ENCODE data around the gene SPDYE3. TPM values are rescaled to one million over a fixed set of nuclear protein-coding genes. Genes with fewer than 3 reads are reported as not detected.
A peak's percentile ranks its signal among the peaks of the same experiment; 100 is the strongest.
"Not testable (repeated sequence)": the region's sequence is repeated elsewhere in the genome, so short reads cannot be mapped to it uniquely, and the experiment has no call there.

SPDYE3 gene
- total RNA-seq, 1 donor from 2014 or later = not detected

DNA sequence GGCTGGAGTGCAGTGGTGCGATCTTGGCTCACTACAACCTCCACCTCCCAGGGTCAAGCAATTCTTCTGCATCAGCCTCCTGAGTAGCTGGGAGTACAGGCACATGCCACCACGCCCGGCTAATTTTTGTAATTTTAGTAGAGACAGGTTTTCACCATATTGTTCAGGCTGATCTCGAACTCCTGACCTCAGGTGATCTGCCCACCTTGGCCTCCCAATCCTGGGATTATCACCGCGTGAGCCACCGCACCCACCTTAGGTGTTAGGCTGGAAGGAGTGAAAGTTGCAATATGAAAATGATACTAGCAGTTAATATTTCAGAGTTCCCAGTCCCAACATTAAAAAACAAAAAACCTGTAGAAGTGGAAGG is 58.5 kb downstream of the SPDYE3 start:
- intact Hi-C loops (cut with micrococcal nuclease); ATAC-seq; DNase-seq: not testable (repeated sequence)

DNA sequence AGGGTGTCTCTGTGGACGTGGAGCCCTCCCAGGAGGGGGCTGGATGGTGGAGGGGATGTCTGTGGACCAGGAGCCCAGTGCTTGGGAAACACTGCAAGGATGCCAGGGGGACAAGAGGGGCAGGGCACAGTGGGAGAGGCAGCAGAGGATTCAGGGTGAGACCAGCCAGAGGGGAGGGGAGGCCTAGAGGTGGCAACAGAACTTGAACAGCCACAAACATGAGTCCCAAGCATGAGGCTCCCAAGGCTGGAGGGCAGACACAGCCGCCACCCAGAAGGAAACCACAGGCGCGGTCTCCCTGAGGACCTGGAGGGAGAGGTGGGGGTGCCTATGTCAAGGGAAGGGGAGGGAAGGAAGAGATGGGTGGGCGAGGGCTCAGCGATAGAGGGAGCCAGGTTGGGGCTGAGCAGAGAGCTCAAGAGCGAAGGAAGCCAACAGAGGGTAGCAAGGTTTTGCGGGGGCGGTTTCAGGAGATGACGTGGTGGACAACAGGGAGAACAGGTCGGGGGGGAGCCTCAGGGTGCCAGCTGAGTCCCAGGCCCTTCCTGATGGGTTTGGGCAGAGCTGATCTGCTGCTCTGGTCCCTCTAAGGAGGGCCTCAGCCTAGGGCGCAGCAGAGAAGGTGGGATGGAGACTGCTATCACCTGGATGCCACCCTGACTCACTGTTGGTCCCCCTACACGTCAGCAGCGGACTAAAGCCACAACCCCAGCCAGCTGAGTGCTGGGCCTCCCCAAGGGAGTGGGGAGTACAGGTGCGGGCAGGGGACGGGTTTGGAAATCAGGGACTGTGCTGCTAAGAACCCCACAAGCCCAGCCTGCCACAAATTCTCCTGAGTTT is 59.1 kb downstream of the SPDYE3 start:
- intact Hi-C loops (cut with micrococcal nuclease) = no loop called here
- DNase-seq (no peak), ATAC-seq (no peak)

DNA sequence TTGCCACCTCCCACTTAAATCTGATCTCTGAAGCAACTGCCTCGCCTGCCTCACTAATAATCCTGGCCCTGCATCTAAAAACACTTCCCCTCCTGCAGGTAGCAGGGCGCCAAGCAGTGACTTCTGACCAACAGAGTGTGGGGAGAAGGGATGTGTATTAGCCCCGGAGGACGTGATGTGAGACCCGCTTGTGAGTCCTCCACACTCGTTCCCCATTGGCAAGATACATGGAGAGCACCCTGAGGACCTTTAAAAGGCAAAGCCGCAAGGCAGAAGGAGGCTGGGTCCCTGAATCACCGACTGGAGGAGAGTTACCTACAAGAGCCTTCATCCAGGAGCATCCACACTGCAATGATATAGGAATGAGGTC is 59.7 kb downstream of the SPDYE3 start:
- ATAC-seq (no peak), DNase-seq (no peak)
- intact Hi-C loops (cut with micrococcal nuclease) = no loop called here

GRCh38 chr7:100367676-100368613 is 60.4 kb downstream of the SPDYE3 start:
- ATAC-seq = no peak
- no peak for DNase-seq
- intact Hi-C loops (cut with micrococcal nuclease) = no loop called here

GRCh38 chr7:100369105-100369504 is 61.6 kb downstream of the SPDYE3 start:
- intact Hi-C loops (cut with micrococcal nuclease) = no loop called here
- DNase-seq = peak; percentile 71
- ATAC-seq = peak; percentile 64

- DNase-seq (no peak), ATAC-seq (no peak)
- intact Hi-C loops (cut with micrococcal nuclease) = no loop called here
These were observed 62.8 kb downstream of the SPDYE3 start for GRCh38 chr7:100370303-100370702.

GRCh38 chr7:100370746-100371145 is 63.2 kb downstream of the SPDYE3 start:
- no peak for DNase-seq
- no peak for ATAC-seq
- intact Hi-C loops (cut with micrococcal nuclease) = no loop called here

DNA sequence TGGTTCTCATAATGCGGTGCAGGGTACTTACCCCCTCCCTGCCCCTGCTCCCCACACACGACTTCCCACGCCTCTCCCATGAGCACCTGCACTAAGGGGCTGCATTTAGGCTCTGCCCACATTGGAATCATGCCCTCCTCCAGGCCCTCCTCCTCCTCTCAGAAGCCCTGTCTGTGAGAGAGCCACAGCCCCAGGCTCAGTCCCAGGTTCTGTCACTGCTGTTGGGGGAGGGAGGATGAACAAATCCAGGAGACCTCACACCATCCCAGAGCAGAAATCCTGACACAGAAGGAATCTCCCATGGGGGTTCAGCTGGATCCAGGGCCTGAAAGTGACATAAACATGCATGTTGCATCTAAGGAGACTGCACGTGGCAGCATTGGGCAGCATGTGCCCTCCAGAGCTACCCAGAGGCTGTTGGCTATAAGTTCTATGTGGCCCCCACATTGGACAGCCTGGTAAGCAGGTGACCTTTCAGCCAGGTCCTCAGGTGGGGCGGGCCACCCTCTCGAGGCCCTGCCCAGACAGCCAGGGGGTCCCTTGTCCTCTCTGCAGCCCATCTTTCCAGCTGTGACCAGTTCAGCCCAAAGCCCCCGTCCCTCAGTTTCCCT is 64.2 kb downstream of the SPDYE3 start:
- DNase-seq = no peak
- intact Hi-C loops (cut with micrococcal nuclease) = no loop called here
- ATAC-seq = no peak

Other genes starting within 250 kb of the SPDYE3 start
- 15.6 TPM for gene ZNF3, start 226.0 kb upstream of the SPDYE3 start, total RNA-seq
- 126 TPM for gene COPS6, start 218.7 kb upstream of the SPDYE3 start, total RNA-seq
- gene MCM7, start 206.3 kb upstream of the SPDYE3 start, total RNA-seq = 23.9 TPM
- 15.3 TPM for gene AP4M1, start 206.1 kb upstream of the SPDYE3 start, total RNA-seq
- gene TAF6, start 188.3 kb upstream of the SPDYE3 start, total RNA-seq = 31.9 TPM
- 10.8 TPM for gene CNPY4, start 188.1 kb upstream of the SPDYE3 start, total RNA-seq
- gene MBLAC1, start 180.7 kb upstream of the SPDYE3 start, total RNA-seq = 2.8 TPM
- 104 TPM for gene LAMTOR4, start 158.8 kb upstream of the SPDYE3 start, total RNA-seq
- 6.8 TPM for gene TRAPPC14, start 149.0 kb upstream of the SPDYE3 start, total RNA-seq
- gene GAL3ST4, start 139.1 kb upstream of the SPDYE3 start, total RNA-seq = 2.0 TPM
- gene GPC2, start 130.3 kb upstream of the SPDYE3 start, total RNA-seq = 0.35 TPM
- gene STAG3, start 129.8 kb upstream of the SPDYE3 start, total RNA-seq = 0.74 TPM
- not detected for gene PVRIG, start 87.8 kb upstream of the SPDYE3 start, total RNA-seq
- 10.9 TPM for gene PILRB, start 50.4 kb downstream of the SPDYE3 start, total RNA-seq
- 3.2 TPM for gene PILRA, start 65.8 kb downstream of the SPDYE3 start, total RNA-seq
- gene ZCWPW1, start 121.0 kb downstream of the SPDYE3 start, total RNA-seq = 4.2 TPM
- gene MEPCE, start 122.1 kb downstream of the SPDYE3 start, total RNA-seq = 25.8 TPM
- 10.3 TPM for gene PPP1R35, start 128.8 kb downstream of the SPDYE3 start, total RNA-seq
- 0.32 TPM for gene SPACDR, start 156.6 kb downstream of the SPDYE3 start, total RNA-seq
- gene TSC22D4, start 171.5 kb downstream of the SPDYE3 start, total RNA-seq = 51.1 TPM
- 0.32 TPM for gene NYAP1, start 176.2 kb downstream of the SPDYE3 start, total RNA-seq
- 24.7 TPM for gene AGFG2, start 231.5 kb downstream of the SPDYE3 start, total RNA-seq